GM21381 (cell line): ENCODE measurements around the gene DBF4B.

Source experiments
- ATAC-seq: cut with Tn5 transposase; IDR thresholded peaks from one replicate; pipeline ENCODE4 v1.9.1; 2021; ENCODE audit warnings: mild to moderate bottlenecking, moderate library complexity; ENCODE audit not compliant: unreplicated experiment

Gene DBF4B

DNA sequence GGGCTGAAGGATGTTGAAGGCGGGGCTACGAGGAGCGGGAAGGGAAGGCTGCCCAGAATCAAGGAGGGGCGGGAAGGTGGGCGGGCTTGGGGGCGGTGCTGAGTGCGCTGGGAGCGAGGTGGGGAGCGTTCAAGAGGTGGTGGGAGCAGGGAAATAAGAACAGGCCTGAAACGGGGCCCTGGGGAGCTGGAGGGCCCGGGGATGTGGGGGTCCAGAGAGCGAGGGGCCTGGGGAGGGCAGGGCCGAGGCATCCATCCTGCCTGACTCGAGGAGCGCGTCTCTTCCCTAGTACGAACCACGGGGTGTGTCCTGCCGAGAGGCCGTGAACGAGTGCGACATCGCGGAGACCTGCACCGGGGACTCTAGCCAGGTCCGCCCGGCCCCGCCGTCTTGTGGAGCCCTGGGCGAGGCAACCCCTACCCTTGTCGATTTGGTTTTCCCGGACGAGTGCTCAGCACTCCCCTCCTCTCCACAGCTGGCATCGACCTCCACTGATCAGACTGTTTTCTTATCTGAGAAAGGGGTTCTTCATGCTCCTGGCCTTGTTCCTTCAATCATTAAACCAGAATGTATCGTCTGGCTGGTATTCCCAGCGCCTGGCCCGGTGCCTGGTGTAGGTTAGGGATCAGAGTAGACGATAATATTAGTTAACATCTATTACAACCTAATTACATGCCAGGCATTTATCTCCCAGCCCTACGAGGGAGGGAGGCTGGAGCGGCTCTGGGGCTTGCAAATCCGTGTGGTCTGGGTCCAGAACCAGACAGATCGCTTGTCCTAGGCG is 67.6 kb downstream of the DBF4B start:
- peak; percentile 7 for ATAC-seq

DNA sequence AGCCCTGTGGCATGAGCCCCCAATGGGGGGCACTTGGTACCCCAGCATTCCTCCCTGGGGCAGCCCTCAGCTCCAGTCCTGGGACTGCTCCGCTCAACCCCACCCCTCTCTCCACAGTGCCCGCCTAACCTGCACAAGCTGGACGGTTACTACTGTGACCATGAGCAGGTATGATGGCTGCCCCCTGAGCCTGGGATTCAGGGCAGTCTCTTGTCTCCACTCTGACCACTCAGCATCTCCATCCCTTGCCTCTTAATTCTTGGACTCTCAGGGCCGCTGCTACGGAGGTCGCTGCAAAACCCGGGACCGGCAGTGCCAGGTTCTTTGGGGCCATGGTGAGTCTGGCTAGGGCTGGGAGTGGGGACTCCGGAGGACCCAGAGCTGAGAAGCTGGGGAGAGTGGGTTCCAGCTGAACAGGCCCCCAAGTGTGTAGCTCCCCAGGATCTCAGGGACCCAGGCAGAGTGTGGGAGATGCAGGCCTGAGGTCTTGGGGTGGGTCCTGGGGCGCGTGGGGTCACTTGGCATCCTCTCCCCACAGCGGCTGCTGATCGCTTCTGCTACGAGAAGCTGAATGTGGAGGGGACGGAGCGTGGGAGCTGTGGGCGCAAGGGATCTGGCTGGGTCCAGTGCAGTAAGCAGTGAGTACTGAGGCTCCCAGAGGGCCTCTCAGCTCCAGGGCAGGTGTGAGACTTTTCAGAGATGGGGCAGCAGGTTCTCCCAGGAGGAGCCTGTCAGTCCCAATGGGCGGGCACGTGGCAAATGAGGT is 68.3 kb downstream of the DBF4B start:
- no peak for ATAC-seq

DNA sequence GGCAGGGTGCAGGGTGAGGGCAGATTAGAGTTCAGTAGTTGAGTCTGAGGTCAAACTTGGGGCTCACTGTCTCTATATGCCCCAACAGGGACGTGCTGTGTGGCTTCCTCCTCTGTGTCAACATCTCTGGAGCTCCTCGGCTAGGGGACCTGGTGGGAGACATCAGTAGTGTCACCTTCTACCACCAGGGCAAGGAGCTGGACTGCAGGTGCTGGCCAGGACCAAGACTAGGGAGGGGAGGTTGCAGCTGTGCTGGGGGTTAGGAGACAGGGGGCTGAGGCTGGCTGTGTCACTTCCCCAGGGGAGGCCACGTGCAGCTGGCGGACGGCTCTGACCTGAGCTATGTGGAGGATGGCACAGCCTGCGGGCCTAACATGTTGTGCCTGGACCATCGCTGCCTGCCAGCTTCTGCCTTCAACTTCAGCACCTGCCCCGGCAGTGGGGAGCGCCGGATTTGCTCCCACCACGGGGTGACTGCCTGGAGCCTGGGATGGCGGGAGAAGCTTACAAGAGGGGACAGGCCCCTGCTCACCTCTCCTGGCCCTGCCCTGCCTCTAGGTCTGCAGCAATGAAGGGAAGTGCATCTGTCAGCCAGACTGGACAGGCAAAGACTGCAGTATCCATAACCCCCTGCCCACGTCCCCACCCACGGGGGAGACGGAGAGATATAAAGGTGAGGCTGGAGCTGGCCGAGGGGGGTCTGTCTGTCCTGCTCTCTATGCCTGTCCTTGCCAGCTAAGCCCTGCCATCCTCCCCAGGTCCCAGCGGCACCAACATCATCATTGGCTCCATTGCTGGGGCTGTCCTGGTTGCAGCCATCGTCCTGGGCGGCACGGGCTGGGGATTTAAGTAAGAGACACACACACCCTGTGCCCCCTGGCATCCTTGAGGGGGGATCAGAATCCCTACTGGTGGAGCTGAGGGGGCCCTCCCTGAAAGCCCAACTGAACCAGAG is 69.2 kb downstream of the DBF4B start:
- no peak for ATAC-seq

DNA sequence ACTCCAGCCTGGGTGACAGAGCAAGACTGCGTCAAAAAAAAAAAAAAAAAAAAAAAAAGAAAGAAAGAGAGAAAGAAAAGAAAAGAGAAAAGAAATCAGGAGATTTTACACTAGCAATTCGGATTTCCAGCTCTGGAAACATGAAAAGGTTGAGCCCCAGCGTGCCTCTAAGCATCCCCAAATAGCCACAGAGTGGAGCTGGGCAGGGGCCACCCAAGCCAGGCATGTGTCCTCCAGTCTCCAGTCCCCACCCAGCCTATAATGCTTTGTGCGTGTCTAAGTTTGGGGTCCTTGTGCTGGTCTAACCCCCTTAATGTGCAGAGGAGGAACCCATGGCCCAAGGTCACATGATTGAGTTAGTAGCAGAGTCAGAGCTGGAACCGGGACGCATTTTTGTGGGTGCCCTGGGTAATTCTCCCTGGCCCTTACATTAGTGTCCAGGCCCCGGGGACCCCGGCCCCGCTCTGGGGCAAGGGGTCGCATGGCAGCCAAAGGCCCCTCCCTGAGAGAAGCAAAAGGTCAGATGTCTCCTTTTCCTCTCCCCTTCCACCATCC is 70.3 kb downstream of the DBF4B start:
- no peak for ATAC-seq

DNA sequence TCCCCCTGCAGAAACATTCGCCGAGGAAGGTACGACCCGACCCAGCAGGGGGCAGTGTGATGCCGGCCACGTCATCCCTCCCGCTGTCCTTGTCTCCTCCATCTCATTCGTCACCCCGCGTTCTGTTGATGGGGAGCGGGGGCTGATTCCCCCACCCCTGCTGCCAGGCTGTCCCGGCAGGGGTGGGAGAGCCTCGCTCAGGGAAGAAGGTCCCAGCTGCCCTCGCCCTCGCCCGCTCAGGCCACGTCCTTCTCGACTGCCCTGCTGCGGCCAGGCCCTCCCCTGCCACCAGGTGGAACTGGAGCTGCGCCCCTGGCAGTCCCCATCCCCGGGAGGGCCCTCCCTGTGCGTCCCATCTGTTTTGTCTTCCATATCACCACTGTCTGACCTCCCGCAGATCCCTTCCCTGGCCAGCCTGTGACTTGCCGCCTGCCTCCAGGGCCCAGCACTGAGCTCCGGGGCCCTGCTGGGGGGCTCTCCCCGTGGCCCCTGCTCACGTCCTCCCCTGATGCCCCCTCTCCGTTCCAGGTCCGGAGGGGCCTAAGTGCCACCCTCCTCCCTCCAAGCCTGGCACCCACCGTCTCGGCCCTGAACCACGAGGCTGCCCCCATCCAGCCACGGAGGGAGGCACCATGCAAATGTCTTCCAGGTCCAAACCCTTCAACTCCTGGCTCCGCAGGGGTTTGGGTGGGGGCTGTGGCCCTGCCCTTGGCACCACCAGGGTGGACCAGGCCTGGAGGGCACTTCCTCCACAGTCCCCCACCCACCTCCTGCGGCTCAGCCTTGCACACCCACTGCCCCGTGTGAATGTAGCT is 71.0 kb downstream of the DBF4B start:
- ATAC-seq: no peak

DNA sequence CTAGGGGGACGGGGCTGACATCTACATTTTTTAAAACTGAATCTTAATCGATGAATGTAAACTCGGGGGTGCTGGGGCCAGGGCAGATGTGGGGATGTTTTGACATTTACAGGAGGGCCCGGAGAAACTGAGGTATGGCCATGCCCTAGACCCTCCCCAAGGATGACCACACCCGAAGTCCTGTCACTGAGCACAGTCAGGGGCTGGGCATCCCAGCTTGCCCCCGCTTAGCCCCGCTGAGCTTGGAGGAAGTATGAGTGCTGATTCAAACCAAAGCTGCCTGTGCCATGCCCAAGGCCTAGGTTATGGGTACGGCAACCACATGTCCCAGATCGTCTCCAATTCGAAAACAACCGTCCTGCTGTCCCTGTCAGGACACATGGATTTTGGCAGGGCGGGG is 71.7 kb downstream of the DBF4B start:
- ATAC-seq: no peak

DNA sequence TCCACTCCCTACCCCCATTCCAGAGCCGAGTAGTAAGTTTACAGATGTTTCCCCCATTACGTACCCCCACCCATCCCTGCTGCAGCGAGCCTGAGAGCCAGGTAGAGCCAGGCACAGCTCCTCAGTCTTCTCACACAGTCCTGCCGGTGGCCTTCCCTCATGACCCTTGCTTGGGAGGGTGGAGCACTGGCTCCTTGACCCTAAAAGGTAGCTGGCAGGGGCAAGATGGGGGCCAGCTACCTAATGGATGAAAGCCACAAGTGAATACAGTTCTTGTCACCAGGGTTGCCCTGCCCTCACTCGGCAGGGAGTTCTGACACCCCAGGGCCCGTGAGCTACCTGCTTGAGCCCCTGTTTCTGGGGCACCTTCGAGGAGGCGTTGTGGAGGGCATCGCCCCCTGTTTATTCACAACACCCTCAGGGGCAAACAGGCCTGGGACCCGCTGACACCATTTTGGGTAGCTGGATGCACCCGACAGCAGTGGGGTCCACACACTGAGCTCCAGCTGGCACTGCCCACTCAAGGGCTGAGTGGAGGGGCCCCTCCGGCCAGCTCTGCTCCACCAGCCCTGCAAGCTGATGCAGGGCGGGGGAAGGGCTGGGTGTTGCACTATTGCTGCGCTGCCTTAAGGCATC is 72.5 kb downstream of the DBF4B start:
- no peak for ATAC-seq

DNA sequence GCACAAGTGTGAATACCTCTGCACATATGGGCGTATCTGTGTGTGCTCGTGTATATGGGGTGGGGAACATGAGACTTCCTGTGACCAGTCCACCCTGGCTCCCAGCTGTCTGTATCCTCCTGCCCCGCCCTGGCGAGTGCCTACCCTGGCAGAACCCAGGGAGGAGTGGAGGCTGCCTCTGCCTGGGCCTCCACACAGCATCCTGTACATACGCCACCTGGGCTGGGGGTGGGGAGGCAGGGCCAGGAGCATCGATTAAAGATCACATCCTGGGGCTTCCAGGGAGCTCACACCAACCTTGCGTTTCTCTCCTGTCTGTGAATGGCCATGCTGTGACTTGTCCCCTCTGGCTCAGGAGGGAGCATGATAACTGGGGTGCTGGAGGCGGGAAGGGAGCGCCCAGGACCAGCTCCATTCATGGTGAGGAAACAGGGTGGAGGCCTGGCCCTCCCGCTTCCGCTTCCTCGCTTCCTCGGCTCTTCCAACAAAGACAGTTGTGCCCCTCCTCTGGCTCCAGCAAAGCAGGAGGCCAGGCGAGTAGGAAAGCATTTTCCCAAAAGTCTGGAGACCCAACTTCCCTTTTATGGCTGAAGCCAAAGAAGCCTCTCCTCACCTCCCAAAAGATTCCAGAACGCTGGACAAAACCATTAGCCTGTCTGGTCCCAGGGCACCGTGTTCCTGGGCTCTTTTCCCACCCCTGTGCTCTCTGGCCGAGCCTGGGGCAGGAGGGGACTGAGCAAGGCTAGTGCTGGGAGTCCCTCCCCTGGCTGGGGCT is 73.3 kb downstream of the DBF4B start:
- no peak for ATAC-seq

DNA sequence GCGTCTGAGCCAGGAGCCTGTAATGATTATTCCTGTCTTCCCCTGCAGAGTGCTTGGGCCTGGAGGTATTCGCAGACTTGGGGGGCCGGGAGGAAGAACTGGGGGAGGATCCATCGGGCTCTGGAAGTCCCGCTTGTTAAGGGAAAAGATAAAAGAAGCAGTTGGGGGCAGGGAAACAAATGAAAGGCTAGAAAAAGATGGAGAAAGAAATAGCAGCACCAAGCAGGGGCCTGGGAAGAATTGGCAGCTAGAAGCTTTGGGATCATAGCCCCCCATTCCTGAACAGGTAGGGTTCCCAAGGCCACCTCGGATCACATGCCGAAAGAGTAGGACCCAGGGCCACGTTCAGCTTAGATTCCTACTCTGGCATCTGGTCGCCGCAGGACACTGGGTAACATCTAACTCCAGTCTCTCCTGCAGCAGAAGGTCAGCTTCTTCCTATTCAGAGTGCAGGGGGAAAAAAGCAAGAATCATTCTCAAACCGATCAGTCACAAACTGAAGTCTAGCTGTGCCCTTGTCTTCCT is 73.9 kb downstream of the DBF4B start:
- ATAC-seq: no peak

DNA sequence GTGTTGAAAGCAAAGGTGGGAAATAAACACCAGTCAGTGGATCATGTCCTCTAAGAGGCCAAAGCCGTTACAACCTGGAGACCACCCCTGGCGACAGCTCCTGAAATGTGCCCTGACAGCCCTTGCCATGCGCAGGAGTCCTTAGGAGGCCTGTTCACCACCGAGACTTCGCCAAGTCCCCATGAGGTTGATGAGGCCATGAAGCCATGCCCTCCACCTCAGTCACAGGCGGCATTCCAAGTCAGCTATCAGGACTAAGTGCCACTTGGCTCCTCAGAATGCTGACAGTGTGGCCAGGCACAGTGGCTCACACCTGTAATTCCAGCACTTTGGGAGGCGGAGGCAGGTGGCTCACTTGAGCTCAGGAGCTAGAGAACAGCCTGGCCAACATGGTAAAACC is 77.5 kb downstream of the DBF4B start:
- ATAC-seq: no peak

DNA sequence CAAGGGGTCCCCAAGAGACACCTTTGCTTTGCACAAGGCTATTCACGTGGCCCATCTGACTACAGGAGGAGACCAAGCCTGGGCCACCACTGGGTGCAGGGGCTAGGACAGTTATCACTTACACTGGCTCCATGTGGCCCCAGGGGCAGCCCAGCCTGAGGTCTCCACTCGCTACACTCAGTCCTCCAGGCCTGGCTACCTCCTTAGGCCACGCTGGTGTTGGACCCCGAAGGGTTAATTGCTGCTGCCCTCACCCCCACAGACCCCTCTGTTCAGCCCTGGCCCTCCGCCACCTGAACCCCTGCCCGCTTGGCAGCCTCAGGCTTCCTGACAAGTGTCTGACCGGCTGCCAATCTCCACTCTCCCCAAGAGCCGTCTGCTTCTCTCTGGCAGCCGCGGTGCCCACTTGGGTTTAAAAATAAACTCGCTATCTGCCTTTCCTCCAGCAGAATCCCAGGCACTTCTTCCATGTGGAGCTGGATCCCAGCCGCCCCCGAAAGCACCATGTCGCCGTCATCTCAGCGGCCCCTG is 78.2 kb downstream of the DBF4B start:
- ATAC-seq: no peak

DNA sequence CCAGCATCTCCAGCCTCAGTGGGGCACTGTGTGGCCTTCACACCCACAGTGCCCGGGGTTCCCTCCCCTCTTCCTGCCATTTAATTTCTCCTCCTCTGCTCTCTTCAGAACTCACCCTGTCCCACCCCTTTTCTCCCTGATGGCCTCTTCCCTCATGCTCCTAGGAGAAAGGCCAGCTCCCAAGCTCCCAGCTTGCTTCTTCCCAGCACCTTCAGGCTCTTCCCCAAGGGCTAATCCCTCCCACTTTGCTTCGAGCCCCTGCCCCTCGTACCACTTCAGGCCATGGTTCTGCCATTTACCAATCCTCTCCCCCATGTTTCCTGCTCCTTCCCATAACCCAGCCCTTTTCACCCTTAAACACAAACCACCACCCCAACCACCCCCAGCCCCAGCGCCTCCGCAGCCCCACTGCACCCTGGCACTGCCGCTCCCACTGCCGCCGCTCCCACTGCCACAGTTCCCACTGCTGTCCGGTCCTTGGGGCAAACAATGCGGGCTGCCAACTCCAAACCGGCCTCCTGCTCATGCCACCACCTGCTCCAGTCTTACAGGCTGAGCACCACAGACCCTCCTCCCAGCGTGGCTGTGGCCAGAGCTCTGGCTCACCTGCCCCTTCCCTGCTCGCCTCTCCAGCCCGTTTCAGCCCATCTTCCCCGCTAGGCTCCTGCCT is 78.9 kb downstream of the DBF4B start:
- no peak for ATAC-seq

DNA sequence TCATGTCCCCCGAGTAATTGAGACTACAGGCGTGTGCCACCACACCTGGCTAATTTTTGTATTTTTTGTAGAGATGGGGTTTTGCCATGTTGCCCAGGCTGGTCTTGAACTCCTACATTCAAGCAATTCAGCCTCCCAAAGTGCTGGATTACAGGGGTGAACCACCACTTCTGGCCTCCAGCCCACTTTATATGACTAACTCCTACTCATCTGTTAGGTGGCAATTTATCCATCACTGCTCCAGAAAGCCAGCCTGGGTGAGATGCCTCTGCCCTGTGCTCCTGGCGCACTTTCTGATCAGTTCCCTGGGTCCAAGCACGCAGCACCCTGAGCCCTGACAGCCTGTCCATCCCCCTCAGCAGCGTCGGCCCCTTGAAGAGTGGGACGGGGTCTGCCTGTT is 79.7 kb downstream of the DBF4B start:
- no peak for ATAC-seq

DNA sequence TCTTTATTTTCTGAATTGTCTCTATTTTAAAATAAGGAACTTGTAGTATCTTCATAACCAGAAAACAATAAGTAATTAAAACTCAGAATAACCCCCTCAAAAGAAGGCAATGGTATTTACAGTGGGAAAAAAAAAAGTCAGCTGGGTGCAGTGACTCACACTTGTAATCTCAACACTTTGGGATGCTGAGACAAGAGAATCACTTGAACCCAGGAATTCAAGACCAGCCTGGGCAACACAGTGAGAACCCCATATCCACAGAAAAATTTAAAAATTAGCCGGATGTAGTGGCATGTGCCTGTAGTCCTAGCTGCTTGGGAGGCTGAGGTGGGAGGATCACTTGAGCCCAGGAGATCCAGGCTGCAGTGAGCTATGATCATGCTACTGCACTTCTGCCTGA is 83.8 kb downstream of the DBF4B start:
- no peak for ATAC-seq

DNA sequence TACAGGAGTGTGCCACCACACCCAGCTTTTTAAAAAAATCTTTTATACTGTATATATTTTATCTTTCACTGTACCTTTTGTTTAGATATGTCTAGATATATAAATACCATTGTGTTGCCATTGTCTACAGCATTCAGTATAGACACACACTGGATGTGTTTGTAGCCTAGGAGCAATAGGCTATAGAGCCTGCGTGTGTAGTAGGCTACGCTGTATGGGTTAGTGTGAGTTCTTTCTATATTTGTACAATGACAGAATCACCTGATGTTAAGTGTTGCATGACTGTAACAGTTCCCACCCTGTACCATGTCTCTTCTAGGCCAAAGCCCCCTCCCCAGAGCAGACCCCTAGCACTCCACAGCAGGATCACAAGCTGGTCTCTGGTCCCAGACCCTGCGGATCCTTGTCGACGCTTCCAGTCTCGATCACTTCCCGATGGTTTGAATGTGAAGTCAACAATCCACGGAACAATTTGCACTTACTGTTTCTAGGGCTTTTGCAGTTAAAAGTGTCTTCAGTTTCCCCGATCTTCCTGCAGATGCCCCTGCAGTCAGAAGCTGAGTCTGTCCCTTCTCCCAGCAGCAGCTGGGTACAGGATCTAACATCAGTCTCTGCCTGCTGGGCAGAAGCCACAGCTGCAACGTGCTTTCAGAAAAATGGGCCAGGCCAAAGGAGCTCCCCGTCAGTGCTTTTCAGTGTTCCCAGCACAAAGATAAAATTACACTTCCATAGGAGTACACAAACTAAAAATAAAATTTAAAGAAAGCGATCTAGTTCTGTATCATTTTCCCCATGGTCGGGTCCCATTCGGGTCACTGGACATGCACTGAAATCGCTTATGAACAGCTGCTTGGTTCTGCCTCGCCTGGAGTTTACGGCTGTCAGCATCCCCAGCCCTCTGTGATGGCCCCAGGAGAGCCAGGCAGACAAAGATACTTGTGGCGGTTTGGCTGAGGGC is 85.7 kb downstream of the DBF4B start:
- no peak for ATAC-seq

DNA sequence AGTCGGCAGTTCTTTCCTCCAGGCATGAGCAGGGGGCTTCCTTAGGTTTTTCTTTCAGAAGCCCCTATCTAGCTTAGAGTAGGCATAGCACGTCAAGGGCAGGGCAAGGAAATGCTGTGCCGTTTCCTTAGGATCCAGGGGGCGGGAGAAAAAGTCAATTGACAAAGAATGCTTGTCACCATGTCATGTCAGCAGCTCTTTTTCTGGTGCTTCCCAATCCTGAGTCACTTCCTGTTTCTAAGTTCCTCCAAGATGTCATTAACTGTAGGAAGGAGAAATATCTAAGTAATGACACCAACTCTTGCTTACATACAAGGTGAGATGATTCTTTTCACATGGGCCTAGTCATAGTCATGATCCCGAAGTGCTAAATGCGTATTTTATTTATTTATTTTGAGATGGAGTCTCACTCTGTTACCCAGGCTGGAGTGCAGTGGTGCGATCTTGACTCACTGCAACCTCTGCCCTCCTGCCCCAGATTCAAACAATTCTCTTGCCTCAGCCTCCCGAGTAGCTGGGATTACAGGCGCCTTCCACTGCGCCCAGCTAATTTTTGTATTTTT is 86.5 kb downstream of the DBF4B start:
- ATAC-seq: no peak
